Astrocyte of the cerebellum (primary cell): ENCODE data around the gene TMED4.

Experiments
- DNase-seq: peaks from one replicate; pipeline ENCODE4 v3.0.0-alpha.2; 2011; ENCODE audit warnings: low read depth
- H3K4me3 ChIP-seq: 2 replicates; pipeline ENCODE4 v1.5.1; 2011; ENCODE audit warnings: mild to moderate bottlenecking, low read depth, low read length, moderate library complexity
- CTCF ChIP-seq: IDR thresholded peaks from 2 replicates; pipeline ENCODE4 v1.5.1; 2012; ENCODE audit warnings: low read length, low read depth, moderate library complexity, mild to moderate bottlenecking; ENCODE audit errors: missing control alignments
- in situ Hi-C: cut with HindIII; loops from 2 replicates; pipeline ENCODE4 v1.10.0; 2017; ENCODE audit warnings: low sequenced_read_pairs

TMED4 gene

GRCh38 chr7:44625526-44626471, 43.8 kb upstream of the TMED4 start:
- DNase-seq = no peak
- in situ Hi-C loops = no loop called here
- no peak for TF ChIP-seq CTCF
- H3K4me3 ChIP-seq = no peak overlapping the region

- in situ Hi-C loops = no loop called here
- no peak for DNase-seq
- no peak overlapping the region for H3K4me3 ChIP-seq
- no peak for TF ChIP-seq CTCF
Measured at GRCh38 chr7:44624318-44624717, 42.3 kb upstream of the TMED4 start.

GRCh38 chr7:44622342-44623151, 40.5 kb upstream of the TMED4 start:
- no peak for DNase-seq
- in situ Hi-C loops = no loop called here
- TF ChIP-seq CTCF = no peak
- no peak overlapping the region for H3K4me3 ChIP-seq

GRCh38 chr7:44621750-44622103, 39.7 kb upstream of the TMED4 start:
- DNase-seq = no peak
- TF ChIP-seq CTCF = no peak
- in situ Hi-C loops = no loop called here
- no peak overlapping the region for H3K4me3 ChIP-seq

- H3K4me3 ChIP-seq = no peak overlapping the region
- no peak for DNase-seq
- in situ Hi-C loops = no loop called here
- TF ChIP-seq CTCF = no peak
Measured at GRCh38 chr7:44621034-44621749, 39.2 kb upstream of the TMED4 start.

GRCh38 chr7:44618753-44619152, 36.7 kb upstream of the TMED4 start:
- no peak for TF ChIP-seq CTCF
- DNase-seq = no peak
- no peak overlapping the region for H3K4me3 ChIP-seq
- in situ Hi-C loops = no loop called here
